ENCODE data around the gene KRTAP15-1. TPM values are rescaled to one million over a fixed set of nuclear protein-coding genes. Genes with fewer than 3 reads are reported as not detected.

KRTAP15-1 gene
- total RNA-seq, 2 experiments from 2014 or later, result not detected

- DNase-seq (no peak), ATAC-seq (ENCODE audit: poor library complexity) (no peak)
- Histone ChIP-seq H3K27ac (ENCODE audit: low read depth in 1 of 2, low read length in 2 of 2) (no peak within 1 kb of the TSS), H3K4me1 (ENCODE audit: insufficient read depth, low read length) (no peaks in the 10 kb centered on the region), H3K9me3 (ENCODE audit: control insufficient read depth in 1 of 2, insufficient read depth in 1 of 2, low read length in 2 of 2) (peaks cover 10 to 14% of the 10 kb centered on the region in 2 experiments), H3K4me3 (ENCODE audit: low read length) (no peak within 1 kb of the TSS), H3K36me3 (ENCODE audit: insufficient read depth, low read length) (no peaks in the 10 kb centered on the region), H3K27me3 (ENCODE audit: control insufficient read depth in 1 of 2, insufficient read depth in 2 of 2, low read length in 2 of 2) (no peaks in the 10 kb centered on the region)
- ChIA-PET CTCF (no interaction called here), POLR2A (no interaction called here)
- Mint-ChIP-seq H3K36me3 (ENCODE audit: low read depth) (no peaks in the 10 kb centered on the region), H3K27me3 (no peaks in the 10 kb centered on the region), H3K4me1 (ENCODE audit: low read depth) (no peaks in the 10 kb centered on the region), H3K27ac (no peak within 1 kb of the TSS), H3K4me3 (no peak within 1 kb of the TSS), H3K9me3 (peaks cover 3% of the 10 kb centered on the region)
- intact Hi-C loops (cut with DNase I, micrococcal nuclease), result no loop called here
- TF ChIP-seq CTCF (IDR thresholded peaks at IDR 0.05), result no peak
Observed at GRCh38 chr21:30487336-30487735, 47.3 kb downstream of the KRTAP15-1 start, which contains the start of gene KRTAP19-2. Gene KRTAP19-2 (minus strand): TSS chr21:30487436. CDS start chr21:30487348, 88 bp downstream.

Other genes with a start within 250 kb of the KRTAP15-1 start
- not detected for gene CLDN8, start 224.2 kb upstream of the KRTAP15-1 start, total RNA-seq
- not detected for gene KRTAP24-1, start 157.3 kb upstream of the KRTAP15-1 start, total RNA-seq
- gene KRTAP25-1, start 150.8 kb upstream of the KRTAP15-1 start, total RNA-seq, result not detected
- gene KRTAP26-1, start 120.0 kb upstream of the KRTAP15-1 start, total RNA-seq, result not detected
- gene KRTAP27-1, start 102.6 kb upstream of the KRTAP15-1 start, total RNA-seq, result not detected
- not detected for gene KRTAP23-1, start 91.7 kb upstream of the KRTAP15-1 start, total RNA-seq
- not detected for gene KRTAP13-2, start 68.0 kb upstream of the KRTAP15-1 start, total RNA-seq
- gene KRTAP13-1, start 44.2 kb upstream of the KRTAP15-1 start, total RNA-seq, result not detected
- gene KRTAP13-3, start 14.3 kb upstream of the KRTAP15-1 start, total RNA-seq, result not detected
- gene KRTAP13-4, start 10.1 kb upstream of the KRTAP15-1 start, total RNA-seq, result not detected
- gene KRTAP19-1, start 40.1 kb downstream of the KRTAP15-1 start, total RNA-seq, result not detected
- gene KRTAP19-2, start 47.2 kb downstream of the KRTAP15-1 start, total RNA-seq, result not detected
- gene KRTAP19-3, start 51.7 kb downstream of the KRTAP15-1 start, total RNA-seq, result not detected
- gene KRTAP19-4, start 56.9 kb downstream of the KRTAP15-1 start, total RNA-seq, result not detected
- not detected for gene KRTAP19-5, start 61.9 kb downstream of the KRTAP15-1 start, total RNA-seq
- gene KRTAP19-6, start 101.6 kb downstream of the KRTAP15-1 start, total RNA-seq, result not detected
- not detected for gene KRTAP19-7, start 121.0 kb downstream of the KRTAP15-1 start, total RNA-seq
- gene KRTAP22-2, start 150.1 kb downstream of the KRTAP15-1 start, total RNA-seq, result not detected
- gene KRTAP6-3, start 152.2 kb downstream of the KRTAP15-1 start, total RNA-seq, result not detected
- gene KRTAP6-2, start 158.6 kb downstream of the KRTAP15-1 start, total RNA-seq, result not detected
- gene KRTAP22-1, start 160.8 kb downstream of the KRTAP15-1 start, total RNA-seq, result not detected
- gene KRTAP6-1, start 173.7 kb downstream of the KRTAP15-1 start, total RNA-seq, result not detected
- gene KRTAP20-1, start 176.2 kb downstream of the KRTAP15-1 start, total RNA-seq, result not detected
- not detected for gene KRTAP20-4, start 180.4 kb downstream of the KRTAP15-1 start, total RNA-seq
- not detected for gene KRTAP20-2, start 194.9 kb downstream of the KRTAP15-1 start, total RNA-seq
- gene KRTAP20-3, start 202.6 kb downstream of the KRTAP15-1 start, total RNA-seq, result not detected